ENCODE results near the gene B4GALT2. TPM values are rescaled to one million over a fixed set of nuclear protein-coding genes. Genes with fewer than 3 reads are reported as not detected.

Gene B4GALT2
- total and polyA plus RNA-seq, 2 experiments from 2014 or later = 81.6 to 97.4 TPM

DNA sequence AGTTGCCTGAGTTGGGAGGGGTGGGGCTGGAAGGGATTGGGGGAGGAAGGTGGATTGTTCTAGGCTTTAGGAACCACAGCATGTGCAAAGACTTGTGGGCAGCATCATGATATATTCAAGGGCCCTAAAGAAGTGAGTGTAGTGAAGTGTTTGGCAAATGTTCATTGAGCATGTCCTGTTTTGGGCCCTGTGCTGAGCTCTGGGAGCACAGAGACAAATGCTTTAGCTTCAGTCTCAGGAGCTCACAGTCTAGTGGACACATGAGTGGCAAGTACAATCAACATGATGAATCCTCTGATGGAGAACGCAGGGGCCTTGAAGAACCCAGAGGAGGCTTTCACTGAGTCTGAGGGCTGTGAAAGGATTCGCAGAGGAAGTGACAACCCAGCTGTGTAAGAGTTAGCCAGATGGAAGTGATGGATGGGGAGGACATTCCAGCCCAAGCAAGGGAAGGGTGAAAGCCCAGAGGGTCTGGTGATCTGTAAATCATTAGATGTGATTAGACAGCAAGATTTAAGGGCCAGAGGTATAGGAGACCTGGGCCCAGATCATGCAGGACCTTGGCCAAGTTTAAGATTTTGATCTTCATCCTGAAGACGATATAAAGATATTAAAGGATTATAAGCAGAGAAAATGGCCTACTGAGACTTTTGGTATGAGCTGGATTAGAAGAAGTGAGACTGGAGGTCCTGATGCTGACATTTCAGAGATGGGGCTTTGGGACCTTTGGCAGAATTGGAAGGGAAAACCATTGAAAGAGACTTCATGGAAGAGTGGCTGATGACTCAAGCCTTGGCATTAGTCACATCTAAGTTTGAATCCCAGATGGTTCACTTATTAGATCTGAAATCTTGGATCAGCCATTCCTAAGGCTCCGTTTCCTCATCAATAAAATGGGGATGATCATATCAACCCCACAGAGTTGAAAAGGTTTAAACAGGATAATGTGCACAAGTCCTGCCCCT is 27.7 kb upstream of the B4GALT2 start:
- H3K27me3 ChIP-seq = no peaks in the 10 kb centered on the region
- no peaks in the 10 kb centered on the region for H3K36me3 ChIP-seq
- H3K9me3 ChIP-seq (ENCODE audit: low read depth) = no peaks in the 10 kb centered on the region
- H3K4me1 ChIP-seq (ENCODE audit: low read depth) = peaks cover 11% of the 10 kb centered on the region
- DNase-seq (ENCODE audit: low read depth in 1 of 2, low spot score in 1 of 2) = no peak
- H3K27ac ChIP-seq = no peak overlapping the region
- no peak for TF ChIP-seq CTCF (IDR thresholded peaks at IDR 0.05; ENCODE audit: low read depth, low read length)
- H3K4me3 ChIP-seq = no peak overlapping the region

- H3K27ac ChIP-seq = no peak overlapping the region
Measured at GRCh38 chr1:43952731-43953346, 26.2 kb upstream of the B4GALT2 start.

GRCh38 chr1:43953361-43953760 is 25.6 kb upstream of the B4GALT2 start:
- H3K4me1 ChIP-seq (ENCODE audit: low read depth) = peaks cover 3% of the 10 kb centered on the region
- no peaks in the 10 kb centered on the region for H3K27me3 ChIP-seq
- H3K36me3 ChIP-seq = peaks cover 9% of the 10 kb centered on the region
- H3K27ac ChIP-seq = no peak overlapping the region
- no peak for DNase-seq (ENCODE audit: low read depth in 1 of 2, low spot score in 1 of 2)
- no peak overlapping the region for H3K4me3 ChIP-seq
- TF ChIP-seq CTCF (IDR thresholded peaks at IDR 0.05; ENCODE audit: low read depth, low read length) = no peak
- no peaks in the 10 kb centered on the region for H3K9me3 ChIP-seq (ENCODE audit: low read depth)

More at GRCh38 chr1:43952731-43953346, 26.2 kb upstream of the B4GALT2 start:
- no peak for TF ChIP-seq CTCF (IDR thresholded peaks at IDR 0.05; ENCODE audit: low read depth, low read length)
- H3K4me1 ChIP-seq (ENCODE audit: low read depth) = peaks cover 5% of the 10 kb centered on the region
- no peaks in the 10 kb centered on the region for H3K27me3 ChIP-seq
- H3K4me3 ChIP-seq = no peak overlapping the region
- H3K36me3 ChIP-seq = peaks cover 7% of the 10 kb centered on the region
- peak in 1 of 2 donors; percentile 55 for DNase-seq (ENCODE audit: low read depth in 1 of 2, low spot score in 1 of 2)
- no peaks in the 10 kb centered on the region for H3K9me3 ChIP-seq (ENCODE audit: low read depth)

DNA sequence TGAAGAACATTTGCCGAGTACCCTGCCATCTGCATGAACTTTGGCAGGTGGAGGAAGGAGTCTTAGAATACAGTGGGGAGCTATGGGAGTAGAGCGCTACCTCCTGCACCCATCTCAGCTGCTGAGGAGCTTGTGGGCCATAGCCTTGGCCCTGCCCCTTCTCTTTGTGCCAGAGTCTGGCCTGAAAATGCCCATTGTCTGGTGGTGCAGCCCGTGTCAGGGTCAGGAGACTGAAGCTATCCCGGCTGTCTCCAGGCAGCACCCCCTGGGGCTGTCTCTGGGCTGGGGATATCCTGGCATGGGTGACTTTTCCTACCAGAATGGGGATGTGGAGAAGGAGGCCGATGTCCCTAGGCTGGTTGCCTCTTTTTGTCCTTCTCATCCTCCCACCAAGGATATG is 25.0 kb upstream of the B4GALT2 start:
- peaks cover 13% of the 10 kb centered on the region for H3K36me3 ChIP-seq
- no peak overlapping the region for H3K27ac ChIP-seq
- no peak overlapping the region for H3K4me3 ChIP-seq
- H3K27me3 ChIP-seq = no peaks in the 10 kb centered on the region
- peaks cover 3% of the 10 kb centered on the region for H3K4me1 ChIP-seq (ENCODE audit: low read depth)
- DNase-seq (ENCODE audit: low read depth in 1 of 2, low spot score in 1 of 2) = no peak
- no peaks in the 10 kb centered on the region for H3K9me3 ChIP-seq (ENCODE audit: low read depth)
- TF ChIP-seq CTCF (IDR thresholded peaks at IDR 0.05; ENCODE audit: low read depth, low read length) = no peak

- Histone ChIP-seq H3K9me3 (ENCODE audit: low read depth) (no peaks in the 10 kb centered on the region), H3K36me3 (peaks cover 17% of the 10 kb centered on the region), H3K4me1 (ENCODE audit: low read depth) (peaks cover 3% of the 10 kb centered on the region), H3K27ac (no peak overlapping the region), H3K4me3 (no peak overlapping the region), H3K27me3 (no peaks in the 10 kb centered on the region)
- no peak for DNase-seq (ENCODE audit: low read depth in 1 of 2, low spot score in 1 of 2)
- no peak for TF ChIP-seq CTCF (IDR thresholded peaks at IDR 0.05; ENCODE audit: low read depth, low read length)
Measured at GRCh38 chr1:43956234-43956633, 22.8 kb upstream of the B4GALT2 start.

Data from cardiac muscle cell (in vitro differentiated cells and primary cell).